GM12801 (cell line): ENCODE measurements around the gene SLC26A8.

Experiments used
- TF ChIP-seq, protein P1 (sequence below): IDR thresholded peaks from one replicate; pipeline ENCODE4 v1.5.1; 2011; ENCODE audit warnings: control low read depth; ENCODE audit not compliant: insufficient read length; ENCODE audit errors: extremely low read depth

SLC26A8 gene

DNA sequence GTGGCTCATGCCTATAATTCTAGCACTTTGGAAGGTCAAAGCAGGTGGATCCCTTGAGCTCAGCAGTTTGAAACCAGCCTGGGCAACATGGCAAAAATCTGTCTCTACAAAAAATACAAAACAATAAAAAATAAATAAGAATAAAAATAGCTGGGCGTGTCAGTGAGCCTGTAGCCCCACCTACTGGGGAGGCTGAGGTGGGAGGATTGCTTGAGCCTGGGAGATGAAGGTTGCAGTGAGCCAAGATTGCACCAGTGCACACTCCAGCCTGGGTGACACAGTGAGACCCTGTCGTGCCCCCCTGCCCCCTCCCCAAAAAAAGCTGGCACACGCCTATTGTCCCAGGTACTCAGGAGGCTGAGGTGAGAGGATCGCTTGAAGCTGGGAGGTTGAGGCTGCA, 68.5 kb downstream of the SLC26A8 start:
- TF ChIP-seq, protein P1, sequence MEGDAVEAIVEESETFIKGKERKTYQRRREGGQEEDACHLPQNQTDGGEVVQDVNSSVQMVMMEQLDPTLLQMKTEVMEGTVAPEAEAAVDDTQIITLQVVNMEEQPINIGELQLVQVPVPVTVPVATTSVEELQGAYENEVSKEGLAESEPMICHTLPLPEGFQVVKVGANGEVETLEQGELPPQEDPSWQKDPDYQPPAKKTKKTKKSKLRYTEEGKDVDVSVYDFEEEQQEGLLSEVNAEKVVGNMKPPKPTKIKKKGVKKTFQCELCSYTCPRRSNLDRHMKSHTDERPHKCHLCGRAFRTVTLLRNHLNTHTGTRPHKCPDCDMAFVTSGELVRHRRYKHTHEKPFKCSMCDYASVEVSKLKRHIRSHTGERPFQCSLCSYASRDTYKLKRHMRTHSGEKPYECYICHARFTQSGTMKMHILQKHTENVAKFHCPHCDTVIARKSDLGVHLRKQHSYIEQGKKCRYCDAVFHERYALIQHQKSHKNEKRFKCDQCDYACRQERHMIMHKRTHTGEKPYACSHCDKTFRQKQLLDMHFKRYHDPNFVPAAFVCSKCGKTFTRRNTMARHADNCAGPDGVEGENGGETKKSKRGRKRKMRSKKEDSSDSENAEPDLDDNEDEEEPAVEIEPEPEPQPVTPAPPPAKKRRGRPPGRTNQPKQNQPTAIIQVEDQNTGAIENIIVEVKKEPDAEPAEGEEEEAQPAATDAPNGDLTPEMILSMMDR, result no peak

DNA sequence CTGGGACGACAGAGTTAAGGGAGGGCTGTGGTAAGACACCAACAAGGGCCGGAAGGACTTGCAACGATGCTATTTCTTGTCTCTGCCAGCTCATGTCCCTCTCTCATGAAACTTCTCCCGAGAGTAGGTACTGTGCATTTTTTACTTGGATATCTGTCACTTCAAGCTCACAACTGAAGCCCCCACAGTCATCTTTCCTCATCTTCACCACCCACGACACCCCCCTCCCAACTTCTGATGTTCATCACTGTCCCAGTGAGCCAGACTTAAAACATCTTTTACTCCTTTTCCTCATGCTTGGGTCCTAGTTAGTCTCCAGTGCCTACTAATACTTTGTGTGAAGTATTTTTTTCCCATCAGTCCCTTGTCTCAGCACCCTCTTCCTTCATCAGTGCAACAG, 68.9 kb downstream of the SLC26A8 start:
- TF ChIP-seq, protein P1, result no peak

DNA sequence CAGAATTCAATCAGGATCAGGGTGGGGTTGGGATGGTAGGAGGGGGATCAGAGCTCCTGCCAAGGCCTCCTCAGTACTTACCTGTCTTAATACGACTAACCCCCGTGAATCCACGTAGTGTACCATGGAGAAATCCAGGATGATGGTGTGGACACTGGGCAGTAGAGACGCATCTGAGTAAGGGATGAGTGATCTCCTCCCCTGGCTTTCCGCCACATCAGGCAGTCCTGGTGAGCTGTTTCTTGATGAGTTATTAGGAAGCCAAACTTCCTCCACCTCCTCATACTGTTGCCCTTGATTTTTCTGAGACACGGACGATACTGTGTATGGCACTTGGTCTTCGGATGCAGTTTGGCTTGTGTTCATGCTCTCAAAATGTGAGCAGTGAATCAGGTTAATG, 69.4 kb downstream of the SLC26A8 start:
- TF ChIP-seq, protein P1, result no peak

DNA sequence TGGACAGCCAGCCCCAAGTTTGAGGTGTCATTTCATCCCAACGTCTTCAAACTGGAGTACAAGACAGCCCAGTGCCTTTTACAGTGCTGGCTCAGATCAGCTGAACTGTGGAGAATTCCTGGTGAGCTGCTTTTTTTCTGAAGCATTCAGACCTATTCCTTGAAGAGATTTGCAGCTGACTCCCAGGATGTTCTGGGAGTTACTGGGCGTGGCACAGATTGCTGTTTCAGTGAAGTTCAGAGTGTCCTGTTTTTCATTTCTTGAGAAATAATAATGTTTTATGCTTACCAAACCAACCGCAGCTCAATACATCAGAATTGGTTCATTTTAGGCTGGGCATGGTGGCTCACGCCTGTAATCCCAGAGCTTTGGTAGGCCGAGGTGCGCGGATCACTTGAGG, 70.1 kb downstream of the SLC26A8 start:
- TF ChIP-seq, protein P1, result no peak

DNA sequence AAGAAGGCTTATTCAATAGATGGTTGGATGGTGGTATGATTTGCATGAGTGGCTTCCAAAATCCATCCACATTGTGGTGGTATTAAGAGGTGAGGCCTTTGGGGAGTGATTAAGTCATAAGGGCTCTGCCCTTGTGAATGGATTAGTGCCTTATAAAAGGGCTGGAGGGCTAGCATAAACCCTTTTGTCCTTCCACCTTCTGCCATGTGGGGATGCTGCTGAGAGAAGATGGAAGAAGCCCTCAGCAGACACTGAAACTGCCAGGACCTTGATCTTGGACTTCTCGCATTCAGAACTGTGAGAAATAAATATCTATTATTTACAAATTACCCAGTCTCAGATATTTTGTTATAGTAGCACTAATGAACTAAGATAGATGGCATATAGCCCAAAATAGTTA, 75.7 kb downstream of the SLC26A8 start:
- TF ChIP-seq, protein P1, result no peak

DNA sequence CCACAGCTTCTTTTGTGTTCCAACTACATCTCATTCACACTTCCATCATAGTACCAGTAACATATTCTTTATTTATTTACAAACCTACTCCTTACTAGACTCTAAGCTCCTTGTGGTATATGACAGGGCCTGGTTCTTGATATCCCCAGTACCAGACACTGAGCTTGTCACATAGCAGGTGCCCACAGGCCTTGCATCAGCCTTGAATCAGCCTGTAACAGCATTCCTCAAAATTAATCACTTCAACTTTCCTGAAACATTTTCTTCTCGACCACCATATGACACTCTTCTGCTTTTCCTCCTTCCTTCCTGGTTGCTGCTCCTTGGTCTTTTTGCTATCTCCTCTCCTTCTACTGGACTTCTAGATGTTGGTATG, 78.8 kb downstream of the SLC26A8 start:
- TF ChIP-seq, protein P1, result no peak

DNA sequence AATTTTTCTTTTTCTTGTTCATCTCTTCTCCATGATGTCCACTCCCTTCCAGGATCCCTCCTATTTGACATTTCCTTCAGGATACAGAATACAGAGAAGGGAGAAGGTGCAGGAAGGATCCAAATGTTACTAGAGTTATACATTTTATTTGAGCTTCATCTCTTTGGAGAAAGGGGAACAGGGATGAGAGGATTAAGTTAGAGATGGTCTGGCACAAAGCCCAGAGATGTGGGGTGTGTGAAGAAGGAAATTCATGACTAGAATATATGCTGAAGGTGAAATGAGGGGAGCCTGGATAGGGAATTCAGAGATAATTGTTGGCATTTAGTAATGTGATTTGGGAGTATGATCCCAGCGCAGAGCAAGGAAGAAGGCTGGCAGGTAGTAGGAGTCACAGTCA, 81.1 kb downstream of the SLC26A8 start:
- TF ChIP-seq, protein P1, result no peak

DNA sequence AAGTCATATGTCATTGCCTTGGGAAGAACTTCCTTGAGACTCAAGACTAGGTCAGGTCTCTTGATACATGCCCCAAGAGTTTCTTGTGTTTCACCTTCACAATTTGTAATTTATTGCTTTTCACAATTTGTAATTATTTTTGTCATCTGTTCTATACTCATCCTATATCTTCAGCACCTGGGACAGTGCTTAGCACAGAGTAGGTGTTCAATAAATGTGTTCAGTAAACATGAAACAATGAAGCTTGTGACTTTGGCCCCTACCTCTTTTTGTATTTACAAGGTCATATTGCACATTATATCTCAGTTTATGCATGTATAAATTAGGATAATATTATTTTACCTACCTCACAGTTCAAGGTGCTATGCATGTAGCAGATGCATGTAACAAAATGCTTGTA, 82.1 kb downstream of the SLC26A8 start:
- TF ChIP-seq, protein P1, result no peak
